GM19467 (cell line): ENCODE data around the gene GGA1.

ENCODE experiments used
- ATAC-seq: cut with Tn5 transposase; IDR thresholded peaks from one replicate; pipeline ENCODE4 v1.9.1; 2021; ENCODE audit warnings: mild to moderate bottlenecking, moderate library complexity; ENCODE audit not compliant: unreplicated experiment

Gene GGA1

GRCh38 chr22:37627121-37627520 is 18.5 kb downstream of the GGA1 start:
- no peak for ATAC-seq

- no peak for ATAC-seq
Measured at GRCh38 chr22:37627545-37627944, 18.9 kb downstream of the GGA1 start.

GRCh38 chr22:37628830-37629229 is 20.2 kb downstream of the GGA1 start:
- no peak for ATAC-seq

GRCh38 chr22:37629928-37630327 is 21.3 kb downstream of the GGA1 start:
- no peak for ATAC-seq

- no peak for ATAC-seq
Measured at GRCh38 chr22:37630839-37631435, 22.3 kb downstream of the GGA1 start.

GRCh38 chr22:37631448-37632173 is 23.0 kb downstream of the GGA1 start:
- ATAC-seq = no peak

- peak; percentile 12 for ATAC-seq
Measured at GRCh38 chr22:37632174-37633088, 23.8 kb downstream of the GGA1 start.

- peak; percentile 54 for ATAC-seq
Measured at GRCh38 chr22:37633089-37633624, 24.5 kb downstream of the GGA1 start.

GRCh38 chr22:37633625-37634416 is 25.2 kb downstream of the GGA1 start:
- peak; percentile 46 for ATAC-seq

- ATAC-seq = no peak
Measured at GRCh38 chr22:37634417-37634924, 25.8 kb downstream of the GGA1 start.

- ATAC-seq = no peak
Measured at GRCh38 chr22:37635157-37635556, 26.5 kb downstream of the GGA1 start.

- no peak for ATAC-seq
Measured at GRCh38 chr22:37636186-37636948, 27.7 kb downstream of the GGA1 start.

GRCh38 chr22:37636949-37637273 is 28.3 kb downstream of the GGA1 start:
- ATAC-seq = no peak

- no peak for ATAC-seq
Measured at GRCh38 chr22:37638391-37639069, 29.9 kb downstream of the GGA1 start.

- no peak for ATAC-seq
Measured at GRCh38 chr22:37639070-37639760, 30.6 kb downstream of the GGA1 start, which contains the start of gene SH3BP1. TSS of gene SH3BP1 (plus strand) at chr22:37639669. CDS start at chr22:37639788, 119 bp downstream.

GRCh38 chr22:37639771-37640590 is 31.3 kb downstream of the GGA1 start:
- no peak for ATAC-seq
